Esophagus muscularis mucosa (tissue), 4 donors: Measurements from ENCODE around the gene C10orf53.

ENCODE experiments used
- CTCF ChIP-seq, 3 experiments: fragments of 200-600 bp in 2 of 3; fragments of 450-650 bp in 1 of 3; sonication (generic) in 2 of 3; IDR thresholded peaks; one replicate each; pipeline ENCODE4 v1.5.1; 2017 to 2019; ENCODE audit warnings: antibody characterized with exemption in 3 of 3, mild to moderate bottlenecking in 2 of 3, moderate library complexity in 1 of 3
- EP300 ChIP-seq: sonication (generic); formaldehyde crosslinking; IDR thresholded peaks from one replicate; pipeline ENCODE4 v1.6.1; 2017; ENCODE audit warnings: antibody characterized with exemption
- POLR2A ChIP-seq: fragments of 450-650 bp; IDR thresholded peaks from one replicate; pipeline ENCODE4 v1.6.1; 2017; ENCODE audit warnings: antibody characterized with exemption, moderate library complexity, mild to moderate bottlenecking, low read depth
- POLR2AphosphoS5 ChIP-seq, 2 donors: sonication (generic); formaldehyde crosslinking; IDR thresholded peaks; one replicate each; pipeline ENCODE4 v1.6.1; 2017; ENCODE audit warnings: antibody characterized with exemption in 2 of 2

GRCh38 chr10:49650724-49651034, 28.8 kb upstream of the C10orf53 start:
- TF ChIP-seq CTCF (IDR thresholded peaks at IDR 0.05) (no peak), POLR2A (no peak), EP300 (no peak), POLR2AphosphoS5 (IDR thresholded peaks at IDR 0.05) (no peak)
